ENCODE data around the gene PRSS8. TPM values are rescaled to one million over a fixed set of nuclear protein-coding genes. Genes with fewer than 3 reads are reported as not detected.

PRSS8 gene
- total RNA-seq, 2 donors from 2014 or later, result 2.4 TPM; not detected in 1

GRCh38 chr16:31084584-31085302, 50.8 kb downstream of the PRSS8 start:
- Histone ChIP-seq H3K4me1 (peaks cover 0 to 7% of the 10 kb centered on the region in 2 donors), H3K36me3 (peaks cover 45% of the 10 kb centered on the region), H3K4me3 (no peak overlapping the region), H3K27ac (no peak overlapping the region), H3K27me3 (no peaks in the 10 kb centered on the region), H3K9me3 (no peaks in the 10 kb centered on the region)
- no peak for TF ChIP-seq CTCF (IDR thresholded peaks at IDR 0.05)
- no peak for DNase-seq (ENCODE audit: low spot score)

GRCh38 chr16:31083981-31084380, 51.5 kb downstream of the PRSS8 start:
- Histone ChIP-seq H3K4me3 (no peak overlapping the region), H3K4me1 (peaks cover 0 to 7% of the 10 kb centered on the region in 2 donors), H3K9me3 (no peaks in the 10 kb centered on the region), H3K36me3 (peaks cover 48% of the 10 kb centered on the region), H3K27ac (no peak overlapping the region), H3K27me3 (no peaks in the 10 kb centered on the region)
- no peak for TF ChIP-seq CTCF (IDR thresholded peaks at IDR 0.05)
- no peak for DNase-seq (ENCODE audit: low spot score)

- H3K4me3 ChIP-seq, result no peak overlapping the region
- TF ChIP-seq CTCF (IDR thresholded peaks at IDR 0.05), result no peak
- peaks cover 52% of the 10 kb centered on the region for H3K36me3 ChIP-seq
- H3K4me1 ChIP-seq, result peaks cover 0 to 7% of the 10 kb centered on the region in 2 donors
- no peak for DNase-seq (ENCODE audit: low spot score)
- H3K27ac ChIP-seq, result no peak overlapping the region
- H3K9me3 ChIP-seq, result no peaks in the 10 kb centered on the region
- H3K27me3 ChIP-seq, result no peaks in the 10 kb centered on the region
These were observed 52.0 kb downstream of the PRSS8 start for GRCh38 chr16:31083556-31083955.

- DNase-seq (ENCODE audit: low spot score), result no peak
- Histone ChIP-seq H3K27ac (no peak overlapping the region), H3K4me3 (no peak overlapping the region), H3K9me3 (no peaks in the 10 kb centered on the region), H3K4me1 (peaks cover 0 to 7% of the 10 kb centered on the region in 2 donors), H3K36me3 (peaks cover 57% of the 10 kb centered on the region), H3K27me3 (no peaks in the 10 kb centered on the region)
- no peak for TF ChIP-seq CTCF (IDR thresholded peaks at IDR 0.05)
These were observed 52.4 kb downstream of the PRSS8 start for GRCh38 chr16:31083081-31083480.

GRCh38 chr16:31082368-31083045, 53.0 kb downstream of the PRSS8 start:
- no peak for TF ChIP-seq CTCF (IDR thresholded peaks at IDR 0.05)
- H3K4me1 ChIP-seq, result peaks cover 0 to 7% of the 10 kb centered on the region in 2 donors
- peaks cover 63% of the 10 kb centered on the region for H3K36me3 ChIP-seq
- DNase-seq (ENCODE audit: low spot score), result no peak
- no peak overlapping the region for H3K4me3 ChIP-seq
- no peaks in the 10 kb centered on the region for H3K9me3 ChIP-seq
- H3K27me3 ChIP-seq, result no peaks in the 10 kb centered on the region
- no peak overlapping the region for H3K27ac ChIP-seq

Other genes starting within 250 kb of the PRSS8 start
- 10 to 100 TPM; 21.1 to 35.1 TPM for gene BCL7C, start 241.7 kb downstream of the PRSS8 start, total RNA-seq
- 1 to 10 TPM; 6.5 to 7.6 TPM for gene CTF1, start 239.1 kb downstream of the PRSS8 start, total RNA-seq
- gene FBXL19, start 212.2 kb downstream of the PRSS8 start, total RNA-seq, result 1 to 10 TPM; 5.7 to 7.9 TPM
- gene ORAI3, start 186.7 kb downstream of the PRSS8 start, total RNA-seq, result 10 to 100 TPM; 22.4 to 23.0 TPM
- 1 to 10 TPM; 3.8 to 8.6 TPM for gene SETD1A, start 178.0 kb downstream of the PRSS8 start, total RNA-seq
- gene HSD3B7, start 150.5 kb downstream of the PRSS8 start, total RNA-seq, result 1 to 10 TPM; 6.0 to 8.5 TPM
- gene STX1B, start 125.1 kb downstream of the PRSS8 start, total RNA-seq, result 1 to 10 TPM; 1.3 to 2.1 TPM
- gene STX4, start 102.2 kb downstream of the PRSS8 start, total RNA-seq, result 10 to 100 TPM; 17.1 to 23.8 TPM
- gene ZNF668, start 61.5 kb downstream of the PRSS8 start, total RNA-seq, result 1 to 10 TPM; 7.4 to 9.2 TPM
- 10 to 100 TPM in 1 of 2 donors, 1 to 10 TPM in 1; 6.2 to 10.8 TPM for gene ZNF646, start 61.3 kb downstream of the PRSS8 start, total RNA-seq
- under 1 TPM; 0.15 to 0.43 TPM for gene PRSS53, start 46.8 kb downstream of the PRSS8 start, total RNA-seq
- gene VKORC1, start 40.9 kb downstream of the PRSS8 start, total RNA-seq, result 10 to 100 TPM; 64.9 to 71.8 TPM
- 10 to 100 TPM; 52.0 to 62.3 TPM for gene BCKDK, start 27.3 kb downstream of the PRSS8 start, total RNA-seq
- gene KAT8, start 18.1 kb downstream of the PRSS8 start, total RNA-seq, result 10 to 100 TPM; 58.0 to 64.3 TPM
- 1 to 10 TPM; 1.3 to 1.9 TPM for gene PRSS36, start 14.3 kb upstream of the PRSS8 start, total RNA-seq
- 10 to 100 TPM; 16.9 to 34.3 TPM for gene FUS, start 44.4 kb upstream of the PRSS8 start, total RNA-seq
- gene PYCARD, start 67.0 kb upstream of the PRSS8 start, total RNA-seq, result 10 to 100 TPM in 1 of 2 donors, 1 to 10 TPM in 1; 7.9 to 13.8 TPM
- under 1 TPM; 0.04 to 0.11 TPM for gene TRIM72, start 78.4 kb upstream of the PRSS8 start, total RNA-seq
- not detected for gene PYDC1, start 81.4 kb upstream of the PRSS8 start, total RNA-seq
- 10 to 100 TPM in 1 of 2 donors, 1 to 10 TPM in 1; 2.1 to 15.4 TPM for gene ITGAM, start 124.2 kb upstream of the PRSS8 start, total RNA-seq
- 1 to 10 TPM in 1 of 2 donors, under 1 TPM in 1; 0.78 to 2.6 TPM for gene ITGAX, start 219.4 kb upstream of the PRSS8 start, total RNA-seq

Data from right atrium auricular region (tissue), 2 donors.